HG02571 (cell line): Measurements from ENCODE around the gene NCCRP1.
"Not testable (repeated sequence)": the region's sequence is repeated elsewhere in the genome, so short reads cannot be mapped to it uniquely, and the experiment has no call there.

Source experiments
- ATAC-seq: cut with Tn5 transposase; IDR thresholded peaks from one replicate; pipeline ENCODE4 v1.9.1; 2021; ENCODE audit warnings: mild to moderate bottlenecking, moderate library complexity; ENCODE audit not compliant: unreplicated experiment

Gene NCCRP1

GRCh38 chr19:39205449-39205764 is 8.6 kb downstream of the NCCRP1 start:
- ATAC-seq: no peak

- no peak for ATAC-seq
Observed at GRCh38 chr19:39206122-39206521, 9.4 kb downstream of the NCCRP1 start.

DNA sequence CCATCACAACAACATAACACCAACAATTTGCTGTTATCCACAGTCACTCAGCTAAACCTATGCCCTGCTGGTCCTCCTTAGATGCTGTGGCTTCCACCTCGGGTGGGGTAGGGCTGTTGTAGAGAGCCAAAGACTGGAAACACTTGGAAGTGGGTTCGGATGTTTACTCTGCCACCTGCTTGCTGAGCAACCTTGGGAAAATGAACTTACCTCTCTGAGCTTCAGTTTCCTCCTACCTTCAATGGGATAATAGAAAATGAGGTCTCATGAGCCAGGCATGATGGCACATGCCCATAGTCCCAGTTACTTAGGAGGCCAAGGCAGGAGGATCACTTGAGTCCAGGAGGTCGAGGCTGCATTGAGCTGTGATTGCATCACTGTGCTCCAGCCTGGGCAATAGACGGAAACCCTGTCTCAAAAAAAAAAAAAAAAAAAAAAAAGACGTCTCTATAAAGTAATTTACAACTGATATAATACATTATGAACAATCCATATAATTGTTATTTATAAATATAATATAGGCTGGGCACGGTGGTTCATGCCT is 10.6 kb downstream of the NCCRP1 start:
- ATAC-seq: no peak

DNA sequence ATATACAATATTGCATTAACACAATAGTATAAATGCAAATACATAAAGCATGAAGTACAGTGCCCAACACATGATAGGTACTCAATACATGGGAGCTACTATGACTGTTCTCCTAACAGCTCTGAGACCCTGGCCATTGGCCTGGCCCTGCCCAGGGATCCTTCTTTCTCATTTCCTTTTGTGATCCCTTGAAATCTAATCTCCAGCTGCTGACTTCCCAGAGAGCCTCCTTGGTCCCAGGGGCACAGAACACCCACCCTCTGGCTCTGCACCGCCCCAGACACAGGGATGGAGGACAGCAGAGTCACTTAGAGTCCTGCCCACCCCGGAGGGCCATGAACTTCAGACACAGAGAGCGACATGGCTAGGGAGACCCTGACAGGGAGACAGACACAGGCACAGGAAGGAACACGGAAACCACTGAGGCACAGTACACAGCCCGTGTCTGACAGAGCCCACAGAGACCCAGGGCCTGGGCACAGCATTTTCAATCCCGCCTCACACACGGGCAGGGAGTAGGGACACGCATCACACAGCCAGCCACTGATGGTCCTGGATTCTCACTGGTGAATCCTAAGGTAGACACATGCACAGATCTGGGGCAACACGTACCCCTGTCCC is 11.5 kb downstream of the NCCRP1 start:
- no peak for ATAC-seq

DNA sequence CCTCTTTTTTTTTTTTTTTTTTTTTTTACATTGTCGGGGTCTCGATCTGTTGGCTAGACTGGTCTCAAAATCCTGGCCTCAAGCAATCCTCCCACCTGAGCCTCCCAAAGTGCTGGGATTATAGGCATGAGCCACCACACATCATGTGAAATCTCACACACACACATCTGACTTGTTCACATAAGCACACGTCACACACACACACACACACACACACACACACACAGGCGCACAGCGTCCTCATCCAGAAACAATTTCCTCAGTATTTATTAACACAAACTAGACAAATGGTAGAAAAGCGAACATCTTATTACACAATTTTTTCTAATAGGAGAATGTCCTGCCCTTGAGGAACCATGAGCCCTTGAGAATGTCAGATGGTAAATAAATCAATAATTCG is 12.4 kb downstream of the NCCRP1 start:
- ATAC-seq: no peak

DNA sequence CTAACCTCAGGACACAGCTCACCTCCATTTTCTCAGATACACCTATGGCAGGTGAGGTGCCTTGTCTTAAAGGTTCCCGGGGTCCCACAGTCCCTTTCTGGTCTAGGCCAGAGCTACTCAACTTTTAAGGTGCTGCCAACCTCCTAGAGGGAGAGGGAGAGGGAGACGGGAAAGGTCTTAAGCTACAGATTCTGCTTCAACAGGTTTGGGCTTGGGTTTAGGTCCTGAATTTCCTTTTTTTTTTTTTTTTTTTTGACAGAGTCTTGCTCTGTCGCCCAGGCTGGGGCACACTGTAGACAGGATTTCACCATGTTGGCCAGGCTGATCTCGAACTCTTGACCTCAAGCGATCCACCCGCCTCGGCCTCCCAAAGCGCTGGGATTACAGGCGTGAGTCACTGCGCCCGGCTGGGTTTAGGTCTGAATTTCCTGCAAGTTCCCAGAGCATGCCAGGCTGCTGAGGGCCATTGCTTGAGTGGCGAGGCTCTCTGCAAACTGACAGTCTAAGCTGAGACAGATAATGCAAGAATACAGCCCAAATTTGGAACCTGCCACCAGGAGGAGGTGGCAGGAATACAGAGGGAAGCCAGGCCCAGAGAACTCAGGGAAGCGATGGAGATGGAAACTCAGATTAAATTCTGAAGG is 15.1 kb downstream of the NCCRP1 start:
- no peak for ATAC-seq

DNA sequence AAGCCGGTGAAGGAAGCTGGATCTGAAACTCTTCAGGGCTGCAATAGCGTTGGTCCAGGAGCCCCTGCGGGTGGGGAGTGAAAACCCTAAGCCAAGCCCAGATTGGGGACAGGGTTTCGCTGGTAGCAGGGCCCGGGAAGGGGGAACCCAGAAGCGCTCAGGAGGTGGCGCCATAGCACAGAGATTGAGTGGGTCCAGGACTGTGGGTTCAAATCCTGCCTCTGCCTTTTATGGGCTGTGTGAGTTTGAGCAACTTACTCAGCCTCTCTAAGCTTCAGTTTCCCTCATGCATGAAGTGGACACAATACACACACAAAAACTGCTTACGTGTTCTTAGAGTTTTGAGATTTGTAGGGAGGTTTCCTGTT is 15.6 kb downstream of the NCCRP1 start:
- no peak for ATAC-seq

GRCh38 chr19:39215323-39215722 is 18.6 kb downstream of the NCCRP1 start:
- ATAC-seq: not testable (repeated sequence)

DNA sequence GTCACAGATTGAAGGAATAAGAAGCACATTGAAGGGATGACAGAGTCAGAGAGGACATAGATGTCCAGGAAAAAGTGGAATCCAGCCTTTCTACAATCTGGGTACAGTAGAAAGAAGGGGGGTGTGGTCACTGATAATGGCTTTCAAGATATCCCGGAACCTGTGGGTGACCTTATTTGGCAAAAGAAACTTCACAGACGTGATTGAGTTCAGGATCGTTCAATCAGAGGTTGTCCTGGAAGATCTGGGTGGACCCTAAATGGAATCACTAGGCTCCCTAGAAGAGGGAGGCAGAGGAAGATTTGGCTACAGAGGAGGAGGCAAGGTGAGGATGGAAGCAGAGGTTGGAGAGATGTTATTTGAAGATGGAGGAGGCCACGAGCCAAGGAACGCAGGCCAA is 20.3 kb downstream of the NCCRP1 start:
- no peak for ATAC-seq

DNA sequence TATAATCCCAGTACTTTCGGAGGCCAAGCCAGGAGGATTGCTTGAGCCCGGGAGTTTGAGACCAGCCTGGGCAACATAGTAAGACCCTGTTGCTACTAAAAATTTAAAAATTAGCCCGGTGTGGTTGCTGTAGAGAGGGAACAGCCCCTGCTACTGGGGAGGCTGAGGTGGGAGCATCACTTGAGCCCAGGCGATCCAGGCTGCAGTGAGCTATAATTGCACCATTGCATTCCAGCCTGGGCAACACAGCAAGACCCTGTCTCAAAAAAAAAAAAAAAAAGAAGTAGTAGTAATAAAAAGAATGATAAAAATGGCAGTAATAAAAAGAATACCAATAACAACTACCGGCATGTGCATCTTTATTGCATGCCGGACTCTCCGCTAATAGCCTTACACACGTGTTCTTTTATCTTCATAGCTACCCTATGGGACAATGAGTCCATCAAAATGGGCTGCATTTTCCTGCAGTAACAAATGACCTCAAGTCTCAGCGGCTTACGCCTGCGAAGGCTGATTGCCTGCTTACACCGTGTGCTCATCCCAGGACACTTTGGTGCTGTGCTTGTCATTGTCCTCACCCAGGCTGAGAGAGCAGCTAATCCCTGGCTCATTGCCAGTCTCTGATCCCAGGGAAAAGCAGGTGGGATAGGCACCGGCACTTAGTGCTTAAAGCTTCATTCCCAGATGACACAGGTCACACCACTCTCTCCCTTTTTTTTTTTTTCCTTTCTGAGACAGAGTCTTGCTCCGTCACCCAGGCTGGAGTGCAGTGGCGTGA is 21.7 kb downstream of the NCCRP1 start:
- ATAC-seq: no peak

DNA sequence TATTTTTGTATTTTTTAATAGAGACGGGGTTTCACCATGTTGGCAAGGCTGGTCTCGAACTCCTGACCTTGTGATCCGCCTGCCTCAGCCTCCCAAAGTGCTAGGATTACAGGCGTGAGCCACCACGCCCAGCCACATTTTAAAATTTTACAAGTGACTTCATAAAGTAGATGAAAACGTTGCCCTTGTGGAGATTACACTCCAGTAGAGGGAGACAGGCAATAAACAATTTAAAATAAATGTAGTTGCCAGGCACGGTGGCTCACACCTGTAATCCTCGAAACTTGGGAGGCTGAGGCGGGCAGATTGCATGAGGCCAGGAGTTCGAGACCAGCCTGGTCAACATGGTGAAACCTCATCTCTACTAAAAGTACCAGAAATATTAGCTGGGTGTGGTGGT is 22.3 kb downstream of the NCCRP1 start:
- ATAC-seq: not testable (repeated sequence)

- ATAC-seq: no peak
Observed at GRCh38 chr19:39223703-39224279, 27.0 kb downstream of the NCCRP1 start.

- ATAC-seq: no peak
Observed at GRCh38 chr19:39224910-39225309, 28.1 kb downstream of the NCCRP1 start.

DNA sequence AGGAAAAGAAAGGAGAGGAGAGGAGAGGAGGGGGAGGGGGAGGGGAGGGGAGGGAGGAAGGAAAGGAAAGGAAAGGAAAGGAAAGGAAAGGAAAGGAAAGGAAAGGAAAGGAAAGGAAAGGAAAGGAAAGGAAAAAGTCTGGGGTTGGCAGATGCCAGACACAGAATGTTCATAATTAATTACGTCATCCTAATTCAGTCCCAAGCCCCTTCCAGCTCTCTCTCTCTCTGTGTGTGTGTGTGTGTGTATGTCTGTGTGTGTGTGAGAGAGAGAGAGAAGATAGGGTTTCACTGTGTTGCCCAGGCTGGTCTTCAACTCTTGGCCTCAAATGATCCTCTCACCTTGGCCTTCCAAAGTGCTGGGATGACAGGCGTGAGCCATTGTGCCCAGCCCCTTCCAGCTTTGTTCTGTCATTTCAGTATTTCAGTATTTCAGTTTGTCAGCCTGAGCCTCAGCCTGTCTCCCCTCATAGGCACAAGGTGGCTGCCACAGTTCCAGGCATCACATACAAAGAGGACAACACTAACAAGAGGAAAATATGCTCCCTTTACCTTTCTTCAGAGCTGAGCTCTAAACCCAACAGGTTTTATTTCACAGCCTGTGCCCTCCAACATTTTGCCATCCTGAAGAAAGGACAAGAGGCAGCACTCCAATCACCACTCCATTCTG is 33.5 kb downstream of the NCCRP1 start:
- ATAC-seq: no peak

- ATAC-seq: no peak
Observed at GRCh38 chr19:39232708-39233107, 35.9 kb downstream of the NCCRP1 start.

GRCh38 chr19:39236527-39236926 is 39.8 kb downstream of the NCCRP1 start:
- ATAC-seq: no peak

DNA sequence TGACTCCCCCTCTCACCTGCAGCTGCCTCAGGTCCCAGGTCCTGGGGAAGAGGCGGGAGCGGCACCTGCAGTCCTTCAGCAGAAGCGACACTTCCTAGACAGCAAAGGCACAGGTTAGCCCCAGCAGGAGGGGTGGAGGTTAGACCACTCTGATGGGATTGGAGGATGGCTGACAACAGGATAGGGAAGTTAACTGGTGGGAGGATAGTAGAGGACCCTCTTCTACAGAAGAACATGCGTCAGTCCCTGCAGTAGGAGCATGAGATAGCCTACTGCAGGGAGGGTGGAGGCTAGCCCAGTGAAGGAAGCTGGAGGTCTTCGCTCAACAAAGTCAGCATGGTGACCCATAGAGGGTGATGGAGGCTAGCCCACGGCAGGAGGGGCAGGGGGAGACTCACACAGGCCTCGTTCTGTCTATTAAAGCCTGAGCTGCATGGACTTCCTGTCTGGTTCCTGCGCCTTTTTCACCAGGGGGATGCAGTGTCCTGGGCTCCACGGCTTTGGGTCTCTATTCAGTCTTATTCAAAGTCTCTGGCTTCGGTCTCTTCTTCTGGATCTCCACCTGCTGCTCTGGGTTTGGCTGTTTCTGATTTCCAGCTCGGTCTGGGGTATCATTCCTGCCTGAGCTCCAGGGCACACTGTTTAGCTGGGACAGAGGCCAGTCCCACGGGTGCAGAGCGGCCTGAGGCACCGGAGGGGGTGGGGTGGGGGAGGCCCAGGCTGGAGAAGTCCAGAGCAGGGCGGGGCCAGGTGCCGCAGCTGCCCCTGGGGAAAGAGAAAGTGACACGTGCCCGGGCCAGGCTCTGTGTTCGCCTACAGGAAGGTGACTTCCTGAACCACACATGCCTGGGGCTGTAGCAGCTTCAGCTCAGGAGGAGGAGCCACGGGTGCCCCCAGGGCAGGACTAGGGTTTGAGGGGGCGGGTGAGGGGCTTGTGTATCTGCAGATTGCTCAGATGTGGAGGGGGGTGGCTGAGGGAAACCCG is 40.7 kb downstream of the NCCRP1 start:
- ATAC-seq: no peak

- no peak for ATAC-seq
Observed at GRCh38 chr19:39238209-39238608, 41.4 kb downstream of the NCCRP1 start.

GRCh38 chr19:39238944-39239343 is 42.2 kb downstream of the NCCRP1 start:
- no peak for ATAC-seq

- no peak for ATAC-seq
Observed at GRCh38 chr19:39240421-39240820, 43.7 kb downstream of the NCCRP1 start.
